Neural crest cell (in vitro differentiated cells): ENCODE data around the gene ANKRD10. TPM values are rescaled to one million over a fixed set of nuclear protein-coding genes. Genes with fewer than 3 reads are reported as not detected.

Source experiments
- DNase-seq: peaks from one replicate; pipeline ENCODE4 v3.0.0; 2021; ENCODE audit warnings: low read depth, mixed read lengths, low spot score
- H3K27ac Mint-ChIP-seq: one replicate; pipeline ENCODE4 v1.8.0; 2021; ENCODE audit warnings: mild to moderate bottlenecking, mixed read lengths; ENCODE audit not compliant: unreplicated experiment
- H3K27me3 Mint-ChIP-seq: 2 replicates; pipeline ENCODE4 v1.8.0; 2021; ENCODE audit warnings: low read depth, mild to moderate bottlenecking, mixed read lengths
- H3K36me3 Mint-ChIP-seq: 2 replicates; pipeline ENCODE4 v1.8.0; 2021; ENCODE audit warnings: low read depth, mild to moderate bottlenecking, mixed read lengths
- H3K4me1 Mint-ChIP-seq: 2 replicates; pipeline ENCODE4 v1.8.0; 2021; ENCODE audit warnings: mixed read lengths
- H3K4me3 Mint-ChIP-seq: one replicate; pipeline ENCODE4 v1.8.0; 2021; ENCODE audit warnings: mild to moderate bottlenecking, mixed read lengths
- H3K9me3 Mint-ChIP-seq: 2 replicates; pipeline ENCODE4 v1.8.0; 2021; ENCODE audit warnings: mixed read lengths
- total RNA-seq: library from RNA; stranded (reverse); gene quantifications from 2 replicates; pipeline ENCODE4 v1.2.1, GENCODE V29; 2021
- TF ChIP-seq, protein P1 (sequence below): fragments of 200-600 bp; sonication (generic); conservative IDR thresholded peaks from 2 replicates; pipeline ENCODE4 v1.5.0; 2021; ENCODE audit warnings: antibody characterized with exemption, mild to moderate bottlenecking

Gene ANKRD10
- total RNA-seq, 1 donor from 2014 or later, result 204 TPM

DNA sequence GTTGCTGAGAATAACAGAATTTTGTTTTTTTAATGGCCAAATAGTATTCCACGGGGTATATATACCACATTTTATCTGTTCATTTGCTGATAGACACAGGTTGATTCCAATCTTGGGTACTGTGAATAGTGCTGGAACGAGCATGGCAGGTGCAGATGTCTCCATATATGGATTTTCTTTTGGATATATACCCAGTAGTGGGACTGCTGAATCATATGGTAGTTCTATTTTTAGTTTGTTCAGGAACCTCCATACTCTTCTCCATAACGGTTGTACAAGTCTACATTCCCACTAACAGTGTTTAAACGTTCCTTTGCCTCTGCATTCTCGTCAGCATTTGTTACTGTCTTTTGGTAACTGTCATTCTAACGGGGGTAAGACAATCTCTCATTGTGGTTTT, 17.3 kb downstream of the ANKRD10 start:
- no peak overlapping the region for H3K4me3 Mint-ChIP-seq
- DNase-seq, result no peak
- H3K9me3 Mint-ChIP-seq, result no peaks in the 10 kb centered on the region
- no peaks in the 10 kb centered on the region for H3K27me3 Mint-ChIP-seq
- TF ChIP-seq, protein P1, sequence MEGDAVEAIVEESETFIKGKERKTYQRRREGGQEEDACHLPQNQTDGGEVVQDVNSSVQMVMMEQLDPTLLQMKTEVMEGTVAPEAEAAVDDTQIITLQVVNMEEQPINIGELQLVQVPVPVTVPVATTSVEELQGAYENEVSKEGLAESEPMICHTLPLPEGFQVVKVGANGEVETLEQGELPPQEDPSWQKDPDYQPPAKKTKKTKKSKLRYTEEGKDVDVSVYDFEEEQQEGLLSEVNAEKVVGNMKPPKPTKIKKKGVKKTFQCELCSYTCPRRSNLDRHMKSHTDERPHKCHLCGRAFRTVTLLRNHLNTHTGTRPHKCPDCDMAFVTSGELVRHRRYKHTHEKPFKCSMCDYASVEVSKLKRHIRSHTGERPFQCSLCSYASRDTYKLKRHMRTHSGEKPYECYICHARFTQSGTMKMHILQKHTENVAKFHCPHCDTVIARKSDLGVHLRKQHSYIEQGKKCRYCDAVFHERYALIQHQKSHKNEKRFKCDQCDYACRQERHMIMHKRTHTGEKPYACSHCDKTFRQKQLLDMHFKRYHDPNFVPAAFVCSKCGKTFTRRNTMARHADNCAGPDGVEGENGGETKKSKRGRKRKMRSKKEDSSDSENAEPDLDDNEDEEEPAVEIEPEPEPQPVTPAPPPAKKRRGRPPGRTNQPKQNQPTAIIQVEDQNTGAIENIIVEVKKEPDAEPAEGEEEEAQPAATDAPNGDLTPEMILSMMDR, result no peak
- peaks cover 10% of the 10 kb centered on the region for H3K36me3 Mint-ChIP-seq
- no peak overlapping the region for H3K27ac Mint-ChIP-seq
- H3K4me1 Mint-ChIP-seq, result no peaks in the 10 kb centered on the region

DNA sequence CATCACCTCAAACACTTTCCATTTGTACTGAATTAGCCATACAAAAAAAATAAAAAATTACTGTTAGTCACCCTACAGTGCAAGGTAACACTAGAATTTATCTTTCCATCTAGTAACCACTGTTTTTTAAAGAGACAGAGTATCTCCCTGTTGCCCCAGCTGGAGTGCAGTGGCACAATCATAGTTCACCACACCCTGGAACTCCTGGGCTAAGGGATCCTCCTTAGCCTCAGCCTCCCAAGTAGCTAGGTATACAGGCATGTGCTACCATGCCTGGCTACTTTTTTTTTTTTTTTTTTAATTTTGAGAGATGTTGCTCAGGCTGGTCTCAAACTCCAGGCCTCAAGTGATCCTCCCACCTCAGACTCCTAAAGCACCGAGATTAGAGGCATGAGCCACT, 17.9 kb downstream of the ANKRD10 start:
- H3K4me3 Mint-ChIP-seq, result no peak overlapping the region

DNA sequence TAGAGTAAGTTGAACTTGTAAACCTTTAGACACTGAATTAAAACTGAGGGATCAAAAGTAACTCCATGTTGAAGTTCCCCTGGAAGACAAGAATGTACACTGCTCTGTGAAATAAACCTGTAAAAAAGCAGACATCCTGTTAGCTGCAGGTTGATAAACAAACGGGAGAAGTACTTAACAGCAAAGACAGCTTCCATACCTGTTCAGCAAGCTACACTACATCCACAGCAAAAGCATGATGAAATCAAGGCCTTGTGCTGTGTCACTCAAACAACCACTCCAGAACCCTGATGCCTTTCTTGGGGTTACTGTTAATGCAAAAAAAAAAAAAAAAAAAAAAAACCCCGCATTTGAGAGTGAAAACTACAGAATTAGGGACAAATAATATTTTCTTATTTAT, 20.8 kb downstream of the ANKRD10 start:
- Mint-ChIP-seq H3K27me3 (no peaks in the 10 kb centered on the region), H3K27ac (no peak overlapping the region), H3K4me1 (peaks cover 3% of the 10 kb centered on the region), H3K36me3 (peaks cover 10% of the 10 kb centered on the region), H3K9me3 (no peaks in the 10 kb centered on the region), H3K4me3 (no peak overlapping the region)
- DNase-seq, result no peak
- TF ChIP-seq, protein P1, result no peak

More for the DNA sequence above, 17.9 kb downstream of the ANKRD10 start:
- H3K36me3 Mint-ChIP-seq, result peaks cover 10% of the 10 kb centered on the region
- no peak for DNase-seq
- H3K27me3 Mint-ChIP-seq, result no peaks in the 10 kb centered on the region
- no peak overlapping the region for H3K27ac Mint-ChIP-seq
- no peaks in the 10 kb centered on the region for H3K4me1 Mint-ChIP-seq
- TF ChIP-seq, protein P1, result no peak
- no peaks in the 10 kb centered on the region for H3K9me3 Mint-ChIP-seq

DNA sequence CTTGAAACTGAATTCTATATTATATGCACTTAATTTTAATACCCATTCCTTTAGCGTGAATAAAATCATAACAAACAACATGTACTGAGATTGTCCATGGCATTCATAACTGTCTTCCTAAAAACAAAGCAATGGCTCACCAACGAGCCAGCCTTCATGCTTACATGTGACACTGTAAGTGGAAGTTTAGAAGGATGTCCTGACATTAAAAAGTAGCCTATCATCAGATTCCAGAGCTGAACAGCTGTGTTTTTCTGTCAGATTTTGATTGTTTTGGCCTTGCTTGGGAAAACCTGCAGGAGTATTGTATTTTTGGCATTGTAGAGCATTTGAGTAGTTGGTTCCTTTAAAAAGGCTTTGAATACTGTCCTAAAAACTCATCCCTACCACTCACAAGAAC, 21.3 kb downstream of the ANKRD10 start:
- no peak for DNase-seq
- TF ChIP-seq, protein P1, result no peak
- no peaks in the 10 kb centered on the region for H3K27me3 Mint-ChIP-seq
- H3K4me1 Mint-ChIP-seq, result peaks cover 8% of the 10 kb centered on the region
- peaks cover 10% of the 10 kb centered on the region for H3K36me3 Mint-ChIP-seq
- H3K9me3 Mint-ChIP-seq, result no peaks in the 10 kb centered on the region
- no peak overlapping the region for H3K27ac Mint-ChIP-seq
- H3K4me3 Mint-ChIP-seq, result no peak overlapping the region

DNA sequence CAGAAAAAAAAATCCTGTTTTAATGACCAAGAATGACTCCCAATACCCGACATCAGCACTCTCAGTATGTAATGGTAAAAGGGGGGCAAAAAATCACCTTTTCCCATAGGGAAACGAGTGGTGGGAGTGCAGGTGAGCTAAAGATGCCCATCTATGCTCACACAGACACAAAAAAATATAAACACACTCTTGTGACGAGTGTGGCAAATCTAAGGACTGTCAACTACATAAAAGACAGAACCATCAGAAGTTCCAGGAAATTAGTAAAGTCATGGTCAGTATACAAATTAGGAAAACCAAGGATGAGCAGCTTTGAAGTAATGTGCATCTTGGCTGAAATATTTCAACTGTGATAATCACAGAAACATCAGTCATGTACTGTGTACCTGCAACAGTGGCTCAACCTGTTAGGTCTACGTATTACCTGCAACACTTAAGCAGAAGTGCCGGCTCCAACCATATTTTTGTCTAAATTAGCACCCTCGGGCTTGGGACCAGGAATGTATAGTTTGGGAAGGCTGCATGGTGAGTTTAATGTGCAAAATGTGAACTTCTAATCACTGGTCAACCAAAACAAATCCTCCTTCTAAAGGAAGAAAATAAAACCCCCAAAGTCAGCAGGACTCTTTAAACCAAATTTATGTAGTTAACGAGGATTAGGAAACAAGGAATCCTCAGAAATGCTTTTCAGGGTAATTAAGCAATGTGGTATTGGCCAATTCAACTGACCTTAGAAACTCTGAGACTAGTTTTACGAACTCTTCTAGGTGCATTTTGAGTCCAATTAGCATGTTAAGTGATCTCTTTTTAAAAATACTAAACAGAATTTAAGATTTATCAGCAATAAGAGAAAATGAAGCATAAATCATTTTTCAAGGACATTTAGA, 24.3 kb downstream of the ANKRD10 start:
- no peak overlapping the region for H3K27ac Mint-ChIP-seq
- no peak overlapping the region for H3K4me3 Mint-ChIP-seq
- no peaks in the 10 kb centered on the region for H3K9me3 Mint-ChIP-seq

More for the DNA sequence above, 24.3 kb downstream of the ANKRD10 start:
- H3K27me3 Mint-ChIP-seq, result no peaks in the 10 kb centered on the region
- no peak for DNase-seq
- peaks cover 6% of the 10 kb centered on the region for H3K36me3 Mint-ChIP-seq
- TF ChIP-seq, protein P1, result no peak
- H3K4me1 Mint-ChIP-seq, result peaks cover 34% of the 10 kb centered on the region
